Measurements from ENCODE around the gene LXN.

DNA sequence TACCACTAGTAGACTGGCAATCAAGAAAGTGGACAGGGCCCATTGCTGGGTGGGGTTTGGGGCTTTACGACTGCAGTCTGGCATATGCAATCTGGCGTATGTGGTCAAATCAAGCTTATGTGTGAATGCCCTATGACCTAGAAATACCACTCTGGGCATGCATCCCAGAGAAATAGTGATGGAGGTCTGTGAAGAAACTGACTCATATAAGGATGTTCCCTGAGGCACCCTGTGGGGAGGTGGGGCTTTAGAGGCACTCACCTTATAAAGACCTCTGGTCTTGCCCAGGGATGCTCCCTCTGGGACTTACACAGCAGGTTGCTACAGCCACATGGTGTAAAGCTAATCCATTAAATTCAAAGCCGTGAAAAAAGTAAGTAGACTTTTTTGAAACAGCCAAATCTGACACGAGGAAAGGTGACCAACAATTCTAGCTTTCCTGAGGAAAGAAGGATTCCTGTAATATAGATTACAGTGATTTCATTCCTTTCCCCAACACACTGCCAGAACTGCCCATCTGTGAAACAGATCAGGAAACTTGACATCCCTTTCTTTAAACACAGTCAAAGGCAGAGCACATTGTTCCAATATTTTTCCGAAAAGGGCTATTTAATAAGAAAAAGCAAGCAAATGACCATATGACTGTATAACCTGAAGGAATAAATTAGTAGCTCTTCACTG is 46.2 kb upstream of the LXN start:
- TF ChIP-seq, protein P1, sequence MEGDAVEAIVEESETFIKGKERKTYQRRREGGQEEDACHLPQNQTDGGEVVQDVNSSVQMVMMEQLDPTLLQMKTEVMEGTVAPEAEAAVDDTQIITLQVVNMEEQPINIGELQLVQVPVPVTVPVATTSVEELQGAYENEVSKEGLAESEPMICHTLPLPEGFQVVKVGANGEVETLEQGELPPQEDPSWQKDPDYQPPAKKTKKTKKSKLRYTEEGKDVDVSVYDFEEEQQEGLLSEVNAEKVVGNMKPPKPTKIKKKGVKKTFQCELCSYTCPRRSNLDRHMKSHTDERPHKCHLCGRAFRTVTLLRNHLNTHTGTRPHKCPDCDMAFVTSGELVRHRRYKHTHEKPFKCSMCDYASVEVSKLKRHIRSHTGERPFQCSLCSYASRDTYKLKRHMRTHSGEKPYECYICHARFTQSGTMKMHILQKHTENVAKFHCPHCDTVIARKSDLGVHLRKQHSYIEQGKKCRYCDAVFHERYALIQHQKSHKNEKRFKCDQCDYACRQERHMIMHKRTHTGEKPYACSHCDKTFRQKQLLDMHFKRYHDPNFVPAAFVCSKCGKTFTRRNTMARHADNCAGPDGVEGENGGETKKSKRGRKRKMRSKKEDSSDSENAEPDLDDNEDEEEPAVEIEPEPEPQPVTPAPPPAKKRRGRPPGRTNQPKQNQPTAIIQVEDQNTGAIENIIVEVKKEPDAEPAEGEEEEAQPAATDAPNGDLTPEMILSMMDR (IDR thresholded peaks at IDR 0.05): no peak
- TF ChIP-seq POLR2A (IDR thresholded peaks at IDR 0.05) (no peak), POLR2AphosphoS5 (IDR thresholded peaks at IDR 0.05) (no peak)

All from suprapubic skin (tissue), 4 donors.